HUES48 (cell line): ENCODE results near the gene C4orf50.
A peak's percentile ranks its signal among the peaks of the same experiment; 100 is the strongest.

Experiments used
- H3K27ac ChIP-seq: one replicate; pipeline ENCODE4 v1.7.0; 2013; ENCODE audit warnings: low read depth, low read length, inconsistent platforms
- H3K27me3 ChIP-seq: 2 replicates; pipeline ENCODE4 v1.6.1; 2013; ENCODE audit warnings: mild to moderate bottlenecking, low read length; ENCODE audit not compliant: control insufficient read depth, insufficient read depth
- H3K36me3 ChIP-seq: 2 replicates; pipeline ENCODE4 v1.6.1; 2013; ENCODE audit warnings: low read length; ENCODE audit not compliant: control insufficient read depth, insufficient read depth
- H3K4me1 ChIP-seq: 2 replicates; pipeline ENCODE4 v1.6.1; 2013; ENCODE audit warnings: mild to moderate bottlenecking, low read length; ENCODE audit not compliant: control insufficient read depth, insufficient read depth
- H3K4me3 ChIP-seq: 2 replicates; pipeline ENCODE4 v1.5.1; 2013; ENCODE audit warnings: mild to moderate bottlenecking, low read depth, low read length
- H3K9ac ChIP-seq: 2 replicates; pipeline ENCODE4 v1.6.1; 2013; ENCODE audit warnings: mild to moderate bottlenecking, low read depth, low read length, moderate library complexity
- H3K9me3 ChIP-seq: 2 replicates; pipeline ENCODE4 v1.6.1; 2013; ENCODE audit warnings: low read length; ENCODE audit not compliant: control insufficient read depth, insufficient read depth

Gene C4orf50

GRCh38 chr4:5888222-5889001 lies 129.8 kb downstream of the C4orf50 start:
- Histone ChIP-seq H3K9me3 (no peaks in the 10 kb centered on the region), H3K27ac (peak overlapping the region; percentile 23), H3K36me3 (no peaks in the 10 kb centered on the region), H3K4me1 (peaks cover 44% of the 10 kb centered on the region), H3K4me3 (peak overlapping the region; percentile 86), H3K27me3 (peaks cover 39% of the 10 kb centered on the region), H3K9ac (peak overlapping the region; percentile 33; the same call in 1 of the 2 replicates)

GRCh38 chr4:5887361-5888221 lies 130.6 kb downstream of the C4orf50 start:
- Histone ChIP-seq H3K4me3 (peak overlapping the region; percentile 86), H3K4me1 (peaks cover 44% of the 10 kb centered on the region), H3K9ac (peak overlapping the region; percentile 43), H3K36me3 (no peaks in the 10 kb centered on the region), H3K9me3 (no peaks in the 10 kb centered on the region), H3K27ac (peak overlapping the region; percentile 43), H3K27me3 (peaks cover 33% of the 10 kb centered on the region)

GRCh38 chr4:5887011-5887360 lies 131.2 kb downstream of the C4orf50 start:
- Histone ChIP-seq H3K4me1 (peaks cover 42% of the 10 kb centered on the region), H3K36me3 (no peaks in the 10 kb centered on the region), H3K4me3 (peak overlapping the region; percentile 86), H3K27me3 (peaks cover 27% of the 10 kb centered on the region), H3K27ac (peak overlapping the region; percentile 43), H3K9ac (peak overlapping the region; percentile 12; the same call in 1 of the 2 replicates), H3K9me3 (no peaks in the 10 kb centered on the region)

GRCh38 chr4:5885733-5886132 lies 132.5 kb downstream of the C4orf50 start:
- Histone ChIP-seq H3K27me3 (peaks cover 14% of the 10 kb centered on the region), H3K27ac (no peak overlapping the region), H3K4me1 (peaks cover 31% of the 10 kb centered on the region), H3K4me3 (no peak overlapping the region), H3K9ac (no peak overlapping the region), H3K9me3 (no peaks in the 10 kb centered on the region), H3K36me3 (no peaks in the 10 kb centered on the region)

- no peak overlapping the region for H3K4me3 ChIP-seq
- no peaks in the 10 kb centered on the region for H3K9me3 ChIP-seq
- H3K36me3 ChIP-seq: no peaks in the 10 kb centered on the region
- no peak overlapping the region for H3K9ac ChIP-seq
- peaks cover 26% of the 10 kb centered on the region for H3K4me1 ChIP-seq
- no peak overlapping the region for H3K27ac ChIP-seq
- peaks cover 10% of the 10 kb centered on the region for H3K27me3 ChIP-seq
Measured at GRCh38 chr4:5884796-5885195, 133.4 kb downstream of the C4orf50 start.

GRCh38 chr4:5883916-5884315 lies 134.3 kb downstream of the C4orf50 start:
- no peaks in the 10 kb centered on the region for H3K36me3 ChIP-seq
- no peaks in the 10 kb centered on the region for H3K9me3 ChIP-seq
- H3K27me3 ChIP-seq: peaks cover 3% of the 10 kb centered on the region
- H3K4me3 ChIP-seq: no peak overlapping the region
- H3K27ac ChIP-seq: no peak overlapping the region
- H3K4me1 ChIP-seq: peaks cover 17% of the 10 kb centered on the region
- H3K9ac ChIP-seq: no peak overlapping the region

- Histone ChIP-seq H3K27ac (no peak overlapping the region), H3K4me3 (no peak overlapping the region), H3K9ac (no peak overlapping the region), H3K36me3 (no peaks in the 10 kb centered on the region), H3K4me1 (peaks cover 16% of the 10 kb centered on the region), H3K27me3 (no peaks in the 10 kb centered on the region), H3K9me3 (no peaks in the 10 kb centered on the region)
Measured at GRCh38 chr4:5882947-5883346, 135.3 kb downstream of the C4orf50 start.

- no peak overlapping the region for H3K4me3 ChIP-seq
- H3K9ac ChIP-seq: no peak overlapping the region
- H3K27ac ChIP-seq: no peak overlapping the region
- H3K36me3 ChIP-seq: no peaks in the 10 kb centered on the region
- H3K27me3 ChIP-seq: no peaks in the 10 kb centered on the region
- H3K4me1 ChIP-seq: peaks cover 7% of the 10 kb centered on the region; the same call in 1 of the 2 replicates
- no peaks in the 10 kb centered on the region for H3K9me3 ChIP-seq
Measured at GRCh38 chr4:5881340-5881739, 136.9 kb downstream of the C4orf50 start.

GRCh38 chr4:5878359-5878758 lies 139.9 kb downstream of the C4orf50 start:
- Histone ChIP-seq H3K9me3 (no peaks in the 10 kb centered on the region), H3K4me3 (no peak overlapping the region), H3K9ac (no peak overlapping the region), H3K27ac (no peak overlapping the region), H3K4me1 (peaks cover 13% of the 10 kb centered on the region), H3K27me3 (no peaks in the 10 kb centered on the region), H3K36me3 (no peaks in the 10 kb centered on the region)

GRCh38 chr4:5877392-5877791 lies 140.8 kb downstream of the C4orf50 start:
- no peak overlapping the region for H3K4me3 ChIP-seq
- no peak overlapping the region for H3K9ac ChIP-seq
- no peaks in the 10 kb centered on the region for H3K27me3 ChIP-seq
- no peaks in the 10 kb centered on the region for H3K36me3 ChIP-seq
- no peak overlapping the region for H3K27ac ChIP-seq
- peaks cover 13% of the 10 kb centered on the region for H3K4me1 ChIP-seq
- no peaks in the 10 kb centered on the region for H3K9me3 ChIP-seq
